Panc1 (cell line): ENCODE data around the gene TMED4.

ENCODE experiments used
- CTCF ChIP-seq: fragments of 450-650 bp; IDR thresholded peaks from 2 replicates; pipeline ENCODE4 v1.5.1; 2017; ENCODE audit warnings: mild to moderate bottlenecking
- POLR2AphosphoS5 ChIP-seq: IDR thresholded peaks from 2 replicates; pipeline ENCODE4 v1.6.1; 2012; ENCODE audit warnings: mild to moderate bottlenecking, low read depth, low read length, moderate library complexity
- REST ChIP-seq, 2 experiments: IDR thresholded peaks; 2 replicates each; pipeline ENCODE4 v1.6.1; 2011 to 2012; ENCODE audit warnings: low read depth in 2 of 2, control low read depth in 1 of 2, low read length in 1 of 2, mild to moderate bottlenecking in 1 of 2, moderate library complexity in 1 of 2; ENCODE audit not compliant: insufficient read depth in 1 of 2
- TCF7L2 ChIP-seq: IDR thresholded peaks from 2 replicates; pipeline ENCODE4 v1.6.1; 2011; ENCODE audit warnings: mild to moderate bottlenecking, low read depth, low read length, inconsistent platforms

GRCh38 chr7:44607141-44608068 is 25.4 kb upstream of the TMED4 start:
- TF ChIP-seq CTCF: no peak
- 0 out of 4 replicates have a peak, but pooled peaks of 1 of the 2 experiments have one; percentile 33 for TF ChIP-seq REST (IDR thresholded peaks at IDR 0.05; ENCODE audit: insufficient read depth in 1 of 2, low read depth in 2 of 2, low read length in 1 of 2)
- TF ChIP-seq POLR2AphosphoS5: no peak
- TF ChIP-seq TCF7L2: peak; percentile 90
